ENCODE data around the gene STARD10. TPM values are rescaled to one million over a fixed set of nuclear protein-coding genes. Genes with fewer than 3 reads are reported as not detected.

STARD10 gene
- total RNA-seq, 1 experiment from 2014 or later: 58.4 TPM

DNA sequence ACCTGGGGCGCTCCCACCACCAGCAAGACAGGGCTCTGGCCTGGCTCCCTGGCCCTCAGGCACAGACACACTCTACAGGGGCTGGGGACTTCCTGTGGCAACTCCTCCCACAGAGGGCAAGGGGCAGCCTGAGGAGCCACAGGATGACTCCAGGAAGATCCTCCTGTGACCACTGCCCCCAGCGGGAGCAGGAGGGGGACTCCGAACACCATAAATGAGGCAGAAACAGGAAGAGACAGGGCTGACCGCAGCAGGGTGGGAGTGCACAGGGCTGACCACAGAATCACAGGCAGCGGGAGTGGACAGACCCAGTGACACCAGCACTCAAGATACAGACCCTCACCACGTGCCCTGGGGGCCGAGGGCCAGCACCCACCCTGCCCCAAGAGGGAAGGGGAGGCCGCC is 52.4 kb downstream of the STARD10 start (continued):
- TF ChIP-seq, protein P1, sequence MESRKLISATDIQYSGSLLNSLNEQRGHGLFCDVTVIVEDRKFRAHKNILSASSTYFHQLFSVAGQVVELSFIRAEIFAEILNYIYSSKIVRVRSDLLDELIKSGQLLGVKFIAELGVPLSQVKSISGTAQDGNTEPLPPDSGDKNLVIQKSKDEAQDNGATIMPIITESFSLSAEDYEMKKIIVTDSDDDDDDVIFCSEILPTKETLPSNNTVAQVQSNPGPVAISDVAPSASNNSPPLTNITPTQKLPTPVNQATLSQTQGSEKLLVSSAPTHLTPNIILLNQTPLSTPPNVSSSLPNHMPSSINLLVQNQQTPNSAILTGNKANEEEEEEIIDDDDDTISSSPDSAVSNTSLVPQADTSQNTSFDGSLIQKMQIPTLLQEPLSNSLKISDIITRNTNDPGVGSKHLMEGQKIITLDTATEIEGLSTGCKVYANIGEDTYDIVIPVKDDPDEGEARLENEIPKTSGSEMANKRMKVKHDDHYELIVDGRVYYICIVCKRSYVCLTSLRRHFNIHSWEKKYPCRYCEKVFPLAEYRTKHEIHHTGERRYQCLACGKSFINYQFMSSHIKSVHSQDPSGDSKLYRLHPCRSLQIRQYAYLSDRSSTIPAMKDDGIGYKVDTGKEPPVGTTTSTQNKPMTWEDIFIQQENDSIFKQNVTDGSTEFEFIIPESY (IDR thresholded peaks at IDR 0.05; ENCODE audit: extremely low read depth, insufficient replicate concordance, low read length): no peak
- no peak for TF ChIP-seq EZH2phosphoT487 (IDR thresholded peaks at IDR 0.05; ENCODE audit: borderline replicate concordance)

DNA sequence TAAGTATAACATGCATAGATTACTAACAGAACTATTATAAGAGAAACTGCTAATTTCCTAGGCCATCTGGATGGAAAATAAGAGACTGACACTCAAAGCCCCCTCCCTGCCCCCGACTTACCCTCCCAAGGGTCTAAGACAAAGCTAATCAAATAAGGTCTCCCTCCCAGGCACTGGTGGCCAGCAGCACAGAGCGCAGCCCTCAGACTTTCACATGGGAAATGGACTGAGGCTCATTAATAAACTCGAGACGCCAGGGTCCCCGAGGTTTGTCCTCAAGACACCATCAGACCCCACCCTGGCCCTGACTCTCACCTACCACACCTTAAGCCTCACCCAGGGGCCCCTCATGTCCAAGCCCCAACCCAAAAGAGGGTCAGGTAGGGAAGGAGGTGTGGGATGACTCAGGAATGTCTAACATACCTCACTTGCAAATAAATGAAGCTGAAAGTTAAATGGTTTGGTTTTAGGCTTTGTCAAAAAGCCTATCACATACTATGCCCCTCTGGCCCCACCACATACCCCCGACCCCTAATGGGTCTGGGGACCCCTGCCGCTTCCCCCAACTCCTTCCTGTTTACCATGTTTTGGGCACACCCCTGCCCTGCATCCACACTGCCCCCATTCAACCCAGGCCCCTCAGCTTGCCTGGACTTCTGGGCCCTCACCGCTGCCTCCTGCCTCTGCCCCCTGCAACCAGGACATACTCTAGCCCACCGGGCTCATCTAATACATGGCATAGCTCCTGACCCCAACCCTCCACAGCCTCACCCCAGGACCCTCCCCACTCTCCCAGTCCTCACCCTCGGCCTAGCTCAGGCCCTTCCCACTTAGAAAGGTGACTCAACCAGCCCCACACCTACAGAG is 53.1 kb downstream of the STARD10 start:
- Histone ChIP-seq H2AFZ (ENCODE audit: low read depth, low read length, poor library complexity, severe bottlenecking) (no peak overlapping the region), H3K4me1 (ENCODE audit: control insufficient read depth in 1 of 2, insufficient read depth in 2 of 2, low read length in 2 of 2) (peaks cover 18 to 69% of the 10 kb centered on the region in 2 experiments), H3K4me3 (replicated peaks in 1 of 2; ENCODE audit: low read depth in 1 of 2, low read length in 2 of 2) (no peak overlapping the region), H3K27me3 (ENCODE audit: insufficient read depth, low read length) (no peaks in the 10 kb centered on the region), H3K9ac (ENCODE audit: low read length) (peak overlapping the region; percentile 21; the same call in 1 of the 2 replicates), H3K9me2 (ENCODE audit: insufficient read depth) (no peaks in the 10 kb centered on the region), H3K27ac (ENCODE audit: low read depth, low read length) (no peak overlapping the region; the same call in 1 of the 2 replicates), H4K20me1 (ENCODE audit: insufficient read depth) (no peaks in the 10 kb centered on the region), H3K79me2 (ENCODE audit: insufficient read depth, low read length) (peaks cover 5% of the 10 kb centered on the region; the same call in 1 of the 2 replicates), H3K9me3 (ENCODE audit: control insufficient read depth in 1 of 2, insufficient read depth in 1 of 2, low read depth in 1 of 2, low read length in 2 of 2) (no peaks in the 10 kb centered on the region), H3K36me3 (ENCODE audit: control insufficient read depth in 1 of 2, insufficient read depth in 2 of 2, low read length in 2 of 2) (no peaks in the 10 kb centered on the region), H3K4me2 (ENCODE audit: low read length) (peak overlapping the region; percentile 47)
- CTCF ChIA-PET: interaction anchor here (1.0 to 1.5 kb wide), 4 partner anchors 16 to 53 kb away, joined by 3 to 6 read pairs (median 4); no protein-coding TSS in a partner anchor
- no TSS peak for BruUV-seq (replicated peaks)
- peak; percentile 26 for ATAC-seq
- RAD21 ChIA-PET (ENCODE audit: low non-redundant PET in 1 of 2, low total read pairs in 2 of 2, uncharacterized antibody in 2 of 2, unreplicated experiment in 2 of 2): interaction anchor here in 1 of 2 experiments (0.5 to 0.7 kb wide), 2 partner anchors 46 to 567 kb away, joined by 3 read pairs; no protein-coding TSS in a partner anchor
- no peak for DNase-seq (ENCODE audit: low read depth, low spot score)
- intact Hi-C loops (cut with micrococcal nuclease): no loop called here
- POLR2A ChIA-PET: no interaction called here
- TF ChIP-seq, protein P2, sequence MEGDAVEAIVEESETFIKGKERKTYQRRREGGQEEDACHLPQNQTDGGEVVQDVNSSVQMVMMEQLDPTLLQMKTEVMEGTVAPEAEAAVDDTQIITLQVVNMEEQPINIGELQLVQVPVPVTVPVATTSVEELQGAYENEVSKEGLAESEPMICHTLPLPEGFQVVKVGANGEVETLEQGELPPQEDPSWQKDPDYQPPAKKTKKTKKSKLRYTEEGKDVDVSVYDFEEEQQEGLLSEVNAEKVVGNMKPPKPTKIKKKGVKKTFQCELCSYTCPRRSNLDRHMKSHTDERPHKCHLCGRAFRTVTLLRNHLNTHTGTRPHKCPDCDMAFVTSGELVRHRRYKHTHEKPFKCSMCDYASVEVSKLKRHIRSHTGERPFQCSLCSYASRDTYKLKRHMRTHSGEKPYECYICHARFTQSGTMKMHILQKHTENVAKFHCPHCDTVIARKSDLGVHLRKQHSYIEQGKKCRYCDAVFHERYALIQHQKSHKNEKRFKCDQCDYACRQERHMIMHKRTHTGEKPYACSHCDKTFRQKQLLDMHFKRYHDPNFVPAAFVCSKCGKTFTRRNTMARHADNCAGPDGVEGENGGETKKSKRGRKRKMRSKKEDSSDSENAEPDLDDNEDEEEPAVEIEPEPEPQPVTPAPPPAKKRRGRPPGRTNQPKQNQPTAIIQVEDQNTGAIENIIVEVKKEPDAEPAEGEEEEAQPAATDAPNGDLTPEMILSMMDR (IDR thresholded peaks at IDR 0.05 in 2 of 3, conservative IDR thresholded peaks at IDR 0.05 in 1 of 3; ENCODE audit: borderline replicate concordance in 1 of 3, insufficient read depth in 1 of 3, low read depth in 2 of 3, low read length in 2 of 3): no peak
- TF ChIP-seq JUND (IDR thresholded peaks at IDR 0.05): no peak
- no peak for TF ChIP-seq SRF (IDR thresholded peaks at IDR 0.05; ENCODE audit: low read depth)
- TF ChIP-seq EGR1 (IDR thresholded peaks at IDR 0.05; ENCODE audit: low read depth): no peak
- TF ChIP-seq, protein P1 (IDR thresholded peaks at IDR 0.05; ENCODE audit: extremely low read depth, insufficient replicate concordance, low read length): no peak
- TF ChIP-seq ZFX (IDR thresholded peaks at IDR 0.05): no peak
- no peak for TF ChIP-seq ZNF274 (IDR thresholded peaks at IDR 0.05; ENCODE audit: low read depth, low read length)
- no peak for TF ChIP-seq FOSL1 (IDR thresholded peaks at IDR 0.05; ENCODE audit: low read depth)
- no peak for TF ChIP-seq TCF7L2 (IDR thresholded peaks at IDR 0.05; ENCODE audit: borderline replicate concordance, extremely low read depth, insufficient read depth, insufficient read length)
- no peak for TF ChIP-seq CBX3 (IDR thresholded peaks at IDR 0.05; ENCODE audit: low read depth)

Measured in HCT116 (cell line).